Mesenchymal stem cell (in vitro differentiated cells and primary cell): ENCODE data around the gene PNPT1.
A peak's percentile ranks its signal among the peaks of the same experiment; 100 is the strongest.

Experiments
- DNase-seq: peaks from one replicate; pipeline ENCODE4 v3.0.0-alpha.2; 2013
- H2AFZ ChIP-seq: one replicate; pipeline ENCODE4 v1.6.1; 2013; ENCODE audit warnings: low read depth, mild to moderate bottlenecking, control low read depth, inconsistent platforms, low read length, moderate library complexity
- H2AK5ac ChIP-seq: 2 replicates; pipeline ENCODE4 v1.6.1; 2013; ENCODE audit warnings: low read length, moderate library complexity, mild to moderate bottlenecking, inconsistent platforms; ENCODE audit not compliant: severe bottlenecking
- H2BK120ac ChIP-seq: one replicate; pipeline ENCODE4 v1.6.1; 2013; ENCODE audit warnings: low read depth, mild to moderate bottlenecking, inconsistent platforms, low read length, moderate library complexity
- H2BK12ac ChIP-seq, 2 experiments: one replicate each; pipeline ENCODE4 v1.6.1; 2013; ENCODE audit warnings: inconsistent platforms in 2 of 2, low read length in 2 of 2, mild to moderate bottlenecking in 2 of 2, moderate library complexity in 2 of 2, control low read depth in 1 of 2
- H2BK15ac ChIP-seq: one replicate; pipeline ENCODE4 v1.6.1; 2013; ENCODE audit warnings: mild to moderate bottlenecking, low read depth, inconsistent platforms; ENCODE audit not compliant: poor library complexity, severe bottlenecking
- H2BK5ac ChIP-seq: 2 replicates; pipeline ENCODE4 v1.6.1; 2013; ENCODE audit warnings: low read depth, mild to moderate bottlenecking, low read length, control low read depth, inconsistent platforms; ENCODE audit not compliant: poor library complexity, severe bottlenecking
- H3K14ac ChIP-seq, 2 experiments: one replicate each; pipeline ENCODE4 v1.6.1; 2013; ENCODE audit warnings: inconsistent platforms in 2 of 2, low read length in 2 of 2, control low read depth in 1 of 2, mild to moderate bottlenecking in 1 of 2, moderate library complexity in 1 of 2
- H3K18ac ChIP-seq, 2 experiments: one replicate each; pipeline ENCODE4 v1.6.1; 2013; ENCODE audit warnings: inconsistent platforms in 2 of 2, low read length in 2 of 2, control low read depth in 1 of 2, low read depth in 1 of 2, mild to moderate bottlenecking in 1 of 2
- H3K23ac ChIP-seq, 2 experiments: one replicate each; pipeline ENCODE4 v1.6.1; 2013; ENCODE audit warnings: inconsistent platforms in 2 of 2, low read length in 2 of 2, mild to moderate bottlenecking in 2 of 2, moderate library complexity in 2 of 2, control low read depth in 1 of 2
- H3K27ac ChIP-seq: 2 replicates; pipeline ENCODE4 v1.5.1; 2013; ENCODE audit warnings: mild to moderate bottlenecking, moderate library complexity, low read length, control low read depth, inconsistent platforms; ENCODE audit not compliant: poor library complexity, severe bottlenecking
- H3K27me3 ChIP-seq, 2 experiments: 2 replicates each; pipeline versions ENCODE4 v1.6.1 to v1.7.0; 2013; ENCODE audit warnings: low read length in 2 of 2, mild to moderate bottlenecking in 2 of 2, moderate library complexity in 2 of 2, control low read depth in 1 of 2, inconsistent platforms in 1 of 2; ENCODE audit not compliant: control insufficient read depth in 1 of 2, insufficient read depth in 1 of 2
- H3K36me3 ChIP-seq, 2 experiments: 2 replicates each; pipeline versions ENCODE4 v1.6.1 to v1.7.0; 2013; ENCODE audit warnings: low read length in 2 of 2, control low read depth in 1 of 2, inconsistent platforms in 1 of 2, low read depth in 1 of 2, mild to moderate bottlenecking in 1 of 2; ENCODE audit not compliant: insufficient read depth in 2 of 2, control insufficient read depth in 1 of 2
- H3K4ac ChIP-seq, 2 experiments: one replicate each; pipeline ENCODE4 v1.6.1; 2013; ENCODE audit warnings: inconsistent platforms in 2 of 2, low read length in 2 of 2, mild to moderate bottlenecking in 2 of 2, moderate library complexity in 2 of 2, control low read depth in 1 of 2, low read depth in 1 of 2
- H3K4me1 ChIP-seq: 2 replicates; pipeline ENCODE4 v1.6.1; 2013; ENCODE audit warnings: low read depth, low read length, control low read depth; ENCODE audit not compliant: control insufficient read depth, insufficient read depth
- H3K4me2 ChIP-seq: 2 replicates; pipeline ENCODE4 v1.6.1; 2013; ENCODE audit warnings: low read length, mild to moderate bottlenecking, inconsistent platforms; ENCODE audit not compliant: poor library complexity, severe bottlenecking
- H3K4me3 ChIP-seq, 2 experiments: 2 replicates each; pipeline versions ENCODE4 v1.5.1 to v1.7.0; 2013; ENCODE audit warnings: low read length in 2 of 2, mild to moderate bottlenecking in 2 of 2, control low read depth in 1 of 2, low read depth in 1 of 2; ENCODE audit not compliant: insufficient read depth in 1 of 2
- H3K79me1 ChIP-seq: replicated peaks from 2 replicates; pipeline ENCODE4 v1.6.1; 2013; ENCODE audit warnings: mild to moderate bottlenecking, control low read depth, low read length, inconsistent platforms; ENCODE audit not compliant: poor library complexity, severe bottlenecking
- H3K9ac ChIP-seq: 2 replicates; pipeline ENCODE4 v1.7.0; 2013; ENCODE audit warnings: mild to moderate bottlenecking, low read length, moderate library complexity
- H3K9me3 ChIP-seq: 2 replicates; pipeline ENCODE4 v1.7.0; 2013; ENCODE audit warnings: mild to moderate bottlenecking, low read length; ENCODE audit not compliant: control insufficient read depth
- H4K8ac ChIP-seq: one replicate; pipeline ENCODE4 v1.6.1; 2013; ENCODE audit warnings: inconsistent platforms, mild to moderate bottlenecking, low read length, moderate library complexity
- H4K91ac ChIP-seq: one replicate; pipeline ENCODE4 v1.6.1; 2013; ENCODE audit warnings: mild to moderate bottlenecking, low read length, inconsistent platforms
- WGBS: methylation state at CpG from one replicate; pipeline ENCODE4 v1.1.7; 2013; ENCODE audit warnings: mixed read lengths; 5-methylcytosine and 5-hydroxymethylcytosine counted together

The PNPT1 gene

DNA sequence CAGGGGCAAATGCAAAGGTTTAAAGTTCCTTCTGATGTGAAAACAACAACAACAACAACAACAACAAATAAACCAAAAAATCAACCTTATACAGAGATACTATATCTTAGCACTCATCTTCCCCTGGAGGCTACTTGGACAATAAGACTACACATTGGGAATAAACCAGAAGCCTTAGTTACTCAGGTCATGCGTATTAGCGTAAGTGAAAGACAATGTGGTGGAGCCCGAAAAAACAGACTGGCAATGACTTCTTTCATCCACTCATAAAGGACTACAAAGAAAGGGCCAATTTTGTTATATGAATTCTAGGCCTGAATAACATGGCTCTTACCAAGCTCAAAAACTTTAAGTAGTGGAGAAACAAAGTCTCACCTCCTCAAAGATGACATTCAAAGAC is 56.8 kb downstream of the PNPT1 start:
- Histone ChIP-seq H3K14ac (no peak overlapping the region), H3K18ac (no peak overlapping the region), H2AFZ (no peak overlapping the region), H2AK5ac (no peak overlapping the region), H4K91ac (no peak overlapping the region), H3K4me3 (no peak overlapping the region), H3K79me1 (no peaks in the 10 kb centered on the region), H2BK12ac (no peak overlapping the region), H3K9ac (no peak overlapping the region), H3K36me3 (peaks cover 4 to 71% of the 10 kb centered on the region in 2 experiments), H4K8ac (no peak overlapping the region), H2BK120ac (no peak overlapping the region), H3K4me2 (no peak overlapping the region), H3K4ac (no peak overlapping the region), H3K27me3 (no peaks in the 10 kb centered on the region), H3K4me1 (no peaks in the 10 kb centered on the region), H2BK15ac (no peak overlapping the region), H3K9me3 (no peaks in the 10 kb centered on the region), H2BK5ac (no peak overlapping the region), H3K27ac (no peak overlapping the region), H3K23ac (no peak overlapping the region)
- 97% methylated on average over 3 of the region's 3 CpGs for WGBS
- no peak for DNase-seq

DNA sequence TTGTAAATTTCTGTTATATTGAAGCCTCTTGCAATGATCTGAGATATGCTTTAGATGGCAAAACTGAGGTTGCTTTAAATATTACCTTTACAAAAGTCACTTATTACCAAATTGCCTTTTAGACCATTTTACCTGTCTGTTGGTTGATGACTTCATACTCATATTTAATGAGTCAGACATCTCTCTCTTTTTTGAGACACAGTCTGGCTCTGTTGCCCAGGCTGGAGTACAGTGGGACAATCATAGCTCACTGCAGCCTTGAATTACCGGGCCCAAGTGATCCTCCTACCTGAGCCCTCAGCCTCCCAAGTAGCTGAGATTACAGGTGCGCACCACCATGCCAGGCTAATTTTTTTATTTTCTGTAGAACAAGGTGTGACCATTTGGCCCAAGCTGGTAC is 64.7 kb downstream of the PNPT1 start:
- no peak overlapping the region for H4K91ac ChIP-seq
- no peak overlapping the region for H2BK5ac ChIP-seq
- H2AFZ ChIP-seq = no peak overlapping the region
- 96% methylated on average over 2 of the region's 2 CpGs for WGBS
- no peak overlapping the region for H3K23ac ChIP-seq
- no peak overlapping the region for H2BK15ac ChIP-seq
- no peak overlapping the region for H4K8ac ChIP-seq
- no peak overlapping the region for H3K18ac ChIP-seq
- H3K27me3 ChIP-seq = no peaks in the 10 kb centered on the region
- no peak overlapping the region for H3K4me3 ChIP-seq
- H3K14ac ChIP-seq = no peak overlapping the region
- H3K36me3 ChIP-seq = peaks cover 6 to 23% of the 10 kb centered on the region in 2 experiments
- H3K4me2 ChIP-seq = no peak overlapping the region
- DNase-seq = no peak
- H2AK5ac ChIP-seq = no peak overlapping the region
- no peak overlapping the region for H3K4ac ChIP-seq
- H3K9me3 ChIP-seq = no peaks in the 10 kb centered on the region
- no peak overlapping the region for H2BK12ac ChIP-seq
- no peak overlapping the region for H2BK120ac ChIP-seq
- no peak overlapping the region for H3K9ac ChIP-seq
- H3K4me1 ChIP-seq = no peaks in the 10 kb centered on the region
- H3K79me1 ChIP-seq = peaks cover 28% of the 10 kb centered on the region
- no peak overlapping the region for H3K27ac ChIP-seq

DNA sequence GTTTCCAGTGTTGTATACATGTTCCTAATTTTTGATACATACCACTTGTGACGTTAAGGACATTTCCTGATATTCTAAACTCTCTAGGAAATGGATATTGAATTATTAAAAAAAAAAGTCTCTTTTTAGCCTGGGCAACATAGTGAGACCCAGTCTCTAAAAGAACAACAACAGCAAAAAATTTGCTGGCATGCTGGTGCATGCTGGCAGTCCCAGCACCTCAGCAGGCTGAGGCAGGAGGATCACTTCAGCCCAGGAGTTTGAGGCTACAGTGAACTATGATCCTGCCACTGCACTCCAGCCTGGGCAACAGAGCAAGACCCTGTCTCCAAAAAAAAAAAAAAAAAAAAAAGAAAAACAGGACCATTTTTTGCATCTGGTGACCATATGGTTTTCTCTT is 65.7 kb downstream of the PNPT1 start:
- Histone ChIP-seq H4K8ac (no peak overlapping the region), H2BK15ac (no peak overlapping the region), H3K27ac (no peak overlapping the region), H3K36me3 (peaks cover 6 to 17% of the 10 kb centered on the region in 2 experiments), H3K9ac (no peak overlapping the region), H4K91ac (no peak overlapping the region), H3K4me2 (no peak overlapping the region), H2AK5ac (no peak overlapping the region), H2AFZ (no peak overlapping the region), H3K4me3 (no peak overlapping the region), H2BK12ac (no peak overlapping the region), H3K4me1 (no peaks in the 10 kb centered on the region), H3K18ac (no peak overlapping the region), H3K23ac (no peak overlapping the region), H2BK5ac (no peak overlapping the region), H2BK120ac (no peak overlapping the region), H3K4ac (no peak overlapping the region), H3K27me3 (no peaks in the 10 kb centered on the region), H3K14ac (no peak overlapping the region), H3K9me3 (no peaks in the 10 kb centered on the region), H3K79me1 (peaks cover 35% of the 10 kb centered on the region)
- no CpG with 5 or more reads among the region's 1 CpG for WGBS
- no peak for DNase-seq

DNA sequence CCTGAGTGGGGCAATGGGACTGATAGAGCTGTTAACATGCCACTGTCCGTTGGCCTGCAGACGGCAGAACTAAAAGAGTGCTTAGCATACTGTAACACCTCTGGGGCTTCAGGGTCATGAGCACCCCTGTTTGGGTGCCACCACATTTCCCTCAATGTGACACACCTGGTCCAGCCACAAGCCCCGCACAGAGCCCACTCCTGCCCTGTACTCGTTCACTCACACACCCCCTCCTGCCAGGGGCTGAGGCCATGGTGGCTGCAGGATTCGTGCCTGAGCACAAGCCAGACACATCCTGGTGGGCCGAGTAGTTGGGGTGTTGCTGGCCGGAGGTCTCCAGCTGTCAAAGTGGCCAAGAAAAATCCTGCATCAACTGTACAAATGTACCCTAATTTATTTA is 71.8 kb downstream of the PNPT1 start:
- Histone ChIP-seq H4K91ac (no peak overlapping the region), H3K4me2 (no peak overlapping the region), H3K4me3 (no peak overlapping the region), H2AFZ (no peak overlapping the region), H4K8ac (peak overlapping the region; percentile 69), H3K36me3 (peaks cover 10 to 13% of the 10 kb centered on the region in 2 experiments), H3K18ac (no peak overlapping the region), H3K23ac (no peak overlapping the region), H3K79me1 (peaks cover 42% of the 10 kb centered on the region), H3K4ac (no peak overlapping the region), H3K27ac (no peak overlapping the region), H3K9ac (no peak overlapping the region), H3K27me3 (no peaks in the 10 kb centered on the region), H2AK5ac (no peak overlapping the region), H3K4me1 (peaks cover 11% of the 10 kb centered on the region), H2BK5ac (no peak overlapping the region), H3K14ac (no peak overlapping the region), H2BK15ac (no peak overlapping the region), H2BK120ac (no peak overlapping the region), H3K9me3 (no peaks in the 10 kb centered on the region), H2BK12ac (no peak overlapping the region)
- 100% methylated on average over 5 of the region's 7 CpGs for WGBS
- DNase-seq = no peak
